H1 (cell line): Measurements from ENCODE around the gene PRKAR2A.

Experiments used
- EGR1 ChIP-seq: IDR thresholded peaks from 2 replicates; pipeline ENCODE4 v1.6.1; 2011; ENCODE audit warnings: low read depth, low read length, borderline replicate concordance
- EP300 ChIP-seq, 2 experiments: IDR thresholded peaks; 1 replicate in 1 of 2; 2 replicates in 1 of 2; pipeline ENCODE4 v1.6.1; 2011 to 2012; ENCODE audit warnings: low read depth in 2 of 2, low read length in 2 of 2, mild to moderate bottlenecking in 2 of 2, borderline replicate concordance in 1 of 2, inconsistent platforms in 1 of 2, moderate library complexity in 1 of 2
- POLR2A ChIP-seq, 2 experiments: IDR thresholded peaks; 1 replicate in 1 of 2; 2 replicates in 1 of 2; pipeline ENCODE4 v1.6.1; 2011; ENCODE audit warnings: low read depth in 2 of 2, low read length in 2 of 2, mild to moderate bottlenecking in 2 of 2; ENCODE audit errors: control extremely low read depth in 1 of 2
- POLR2AphosphoS5 ChIP-seq: IDR thresholded peaks from 2 replicates; pipeline ENCODE4 v1.6.1; 2011; ENCODE audit warnings: low read depth, low read length
- RFX5 ChIP-seq: IDR thresholded peaks from 2 replicates; pipeline ENCODE4 v1.6.1; 2011; ENCODE audit warnings: low read depth, low read length, improper control_type of control experiment, borderline replicate concordance
- TBP ChIP-seq: IDR thresholded peaks from 2 replicates; pipeline ENCODE4 v1.6.1; 2011; ENCODE audit warnings: low read depth, low read length, improper control_type of control experiment
- TEAD4 ChIP-seq: IDR thresholded peaks from 2 replicates; pipeline ENCODE4 v1.6.1; 2012; ENCODE audit warnings: low read depth, low read length, inconsistent platforms, mixed read lengths
- TF ChIP-seq, protein P1 (sequence below), 3 experiments: IDR thresholded peaks; 1 replicate in 2 of 3; 2 replicates in 1 of 3; pipeline versions ENCODE4 v1.5.1 to v1.6.1; 2011; ENCODE audit warnings: low read length in 3 of 3, mild to moderate bottlenecking in 3 of 3, inconsistent platforms in 2 of 3, low read depth in 1 of 3, moderate library complexity in 1 of 3; ENCODE audit not compliant: insufficient read depth in 1 of 3; ENCODE audit errors: control extremely low read depth in 1 of 3

DNA sequence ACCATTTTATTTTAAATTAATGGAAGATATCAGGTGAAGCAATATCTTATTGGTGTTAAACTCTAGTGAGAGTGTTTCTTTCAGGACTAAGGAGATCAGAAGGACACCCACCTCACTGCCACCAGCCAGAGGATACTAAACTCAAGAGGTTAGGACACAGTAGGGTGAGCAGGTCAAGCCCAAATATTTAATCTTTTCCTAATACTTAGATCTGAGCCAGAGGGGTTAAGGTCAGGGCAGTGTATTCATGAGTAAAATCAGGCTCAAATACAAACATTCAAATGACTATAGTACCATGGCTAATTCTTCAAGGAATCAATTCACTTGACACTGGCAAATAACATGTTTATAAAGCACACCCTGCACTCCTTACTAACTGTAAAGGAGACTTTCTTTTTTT, 65.6 kb downstream of the PRKAR2A start:
- no peak for TF ChIP-seq EGR1
- no peak for TF ChIP-seq TBP
- TF ChIP-seq TEAD4 = no peak
- TF ChIP-seq RFX5 = no peak
- TF ChIP-seq EP300 (IDR thresholded peaks at IDR 0.05; ENCODE audit: borderline replicate concordance in 1 of 2, low read depth in 2 of 2, low read length in 2 of 2) = no peak
- no peak for TF ChIP-seq POLR2A (IDR thresholded peaks at IDR 0.05; ENCODE audit: control extremely low read depth in 1 of 2, low read depth in 2 of 2, low read length in 2 of 2)
- TF ChIP-seq, protein P1, sequence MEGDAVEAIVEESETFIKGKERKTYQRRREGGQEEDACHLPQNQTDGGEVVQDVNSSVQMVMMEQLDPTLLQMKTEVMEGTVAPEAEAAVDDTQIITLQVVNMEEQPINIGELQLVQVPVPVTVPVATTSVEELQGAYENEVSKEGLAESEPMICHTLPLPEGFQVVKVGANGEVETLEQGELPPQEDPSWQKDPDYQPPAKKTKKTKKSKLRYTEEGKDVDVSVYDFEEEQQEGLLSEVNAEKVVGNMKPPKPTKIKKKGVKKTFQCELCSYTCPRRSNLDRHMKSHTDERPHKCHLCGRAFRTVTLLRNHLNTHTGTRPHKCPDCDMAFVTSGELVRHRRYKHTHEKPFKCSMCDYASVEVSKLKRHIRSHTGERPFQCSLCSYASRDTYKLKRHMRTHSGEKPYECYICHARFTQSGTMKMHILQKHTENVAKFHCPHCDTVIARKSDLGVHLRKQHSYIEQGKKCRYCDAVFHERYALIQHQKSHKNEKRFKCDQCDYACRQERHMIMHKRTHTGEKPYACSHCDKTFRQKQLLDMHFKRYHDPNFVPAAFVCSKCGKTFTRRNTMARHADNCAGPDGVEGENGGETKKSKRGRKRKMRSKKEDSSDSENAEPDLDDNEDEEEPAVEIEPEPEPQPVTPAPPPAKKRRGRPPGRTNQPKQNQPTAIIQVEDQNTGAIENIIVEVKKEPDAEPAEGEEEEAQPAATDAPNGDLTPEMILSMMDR (IDR thresholded peaks at IDR 0.05; ENCODE audit: control extremely low read depth in 1 of 3, insufficient read depth in 1 of 3, low read depth in 1 of 3, low read length in 3 of 3) = no peak
- no peak for TF ChIP-seq POLR2AphosphoS5
